Gastroesophageal sphincter (tissue), 3 donors: ENCODE data around the gene MEGF6.

Experiments used
- CTCF ChIP-seq, 4 experiments: fragments of 200-600 bp in 2 of 4; fragments of 450-650 bp in 2 of 4; sonication (generic) in 1 of 4; IDR thresholded peaks; one replicate each; pipeline ENCODE4 v1.5.1; 2017 to 2019; ENCODE audit warnings: antibody characterized with exemption in 4 of 4, mild to moderate bottlenecking in 2 of 4, moderate library complexity in 2 of 4
- EP300 ChIP-seq: sonication (generic); formaldehyde crosslinking; IDR thresholded peaks from one replicate; pipeline ENCODE4 v1.6.1; 2017; ENCODE audit warnings: antibody characterized with exemption, mild to moderate bottlenecking
- POLR2A ChIP-seq, 2 donors: fragments of 450-650 bp; IDR thresholded peaks; one replicate each; pipeline ENCODE4 v1.6.1; 2017; ENCODE audit warnings: antibody characterized with exemption in 2 of 2, mild to moderate bottlenecking in 2 of 2, moderate library complexity in 1 of 2
- POLR2AphosphoS5 ChIP-seq: sonication (generic); formaldehyde crosslinking; IDR thresholded peaks from one replicate; pipeline ENCODE4 v1.6.1; 2017; ENCODE audit warnings: antibody characterized with exemption

- TF ChIP-seq CTCF (IDR thresholded peaks at IDR 0.05) (no peak), EP300 (no peak), POLR2A (IDR thresholded peaks at IDR 0.05) (no peak), POLR2AphosphoS5 (no peak)
Measured at GRCh38 chr1:3515272-3515671, 96.0 kb downstream of the MEGF6 start.
